SK-N-SH treated with all-trans-retinoic acid at 6 μM for 48 hours (cell line): Measurements from ENCODE around the gene SERPINA6.

Source experiments
- ATAC-seq: fragments of 200-7000 bp; cut with Tn5 transposase; 3 replicates; pipeline ENCODE4 v1.9.1; 2020; ENCODE audit warnings: mild to moderate bottlenecking, moderate library complexity
- ARNTL ChIP-seq: fragments of 450-650 bp; formaldehyde crosslinking; IDR thresholded peaks from 2 replicates; pipeline ENCODE4 v1.5.0; 2020; ENCODE audit warnings: low read depth, mild to moderate bottlenecking, moderate library complexity, borderline replicate concordance
- CREB5 ChIP-seq: fragments of 250-450 bp; sonication (Bioruptor Pico); IDR thresholded peaks from 2 replicates; pipeline ENCODE4 v1.5.1; 2020; ENCODE audit warnings: low read depth, mild to moderate bottlenecking, moderate library complexity
- CSDC2 ChIP-seq: fragments of 250-450 bp; sonication (Bioruptor Pico); IDR thresholded peaks from 2 replicates; pipeline ENCODE4 v1.5.0; 2020; ENCODE audit warnings: mild to moderate bottlenecking, moderate library complexity
- ESRRG ChIP-seq: fragments of 250-450 bp; sonication (Bioruptor Pico); IDR thresholded peaks from 2 replicates; pipeline ENCODE4 v1.6.1; 2021; ENCODE audit warnings: mild to moderate bottlenecking
- GLIS3 ChIP-seq: fragments of 250-450 bp; sonication (Bioruptor Pico); IDR thresholded peaks from 2 replicates; pipeline ENCODE4 v1.5.0; 2020; ENCODE audit warnings: mild to moderate bottlenecking, moderate library complexity
- ISL1 ChIP-seq: fragments of 250-450 bp; sonication (Bioruptor Pico); IDR thresholded peaks from 2 replicates; pipeline ENCODE4 v2.1.2; 2022; ENCODE audit warnings: mild to moderate bottlenecking, moderate library complexity
- OSR1 ChIP-seq: fragments of 250-450 bp; sonication (Bioruptor Pico); IDR thresholded peaks from 2 replicates; pipeline ENCODE4 v1.8.0; 2022; ENCODE audit warnings: moderate library complexity, mild to moderate bottlenecking, inconsistent platforms
- PATZ1 ChIP-seq: fragments of 250-450 bp; sonication (Bioruptor Pico); IDR thresholded peaks from 2 replicates; pipeline ENCODE4 v1.8.0; 2020; ENCODE audit warnings: mild to moderate bottlenecking, moderate library complexity, borderline replicate concordance
- POU6F1 ChIP-seq: fragments of 250-450 bp; sonication (Bioruptor Pico); IDR thresholded peaks from 2 replicates; pipeline ENCODE4 v1.8.0; 2021; ENCODE audit warnings: low read depth, mild to moderate bottlenecking, moderate library complexity, borderline replicate concordance
- PPARA ChIP-seq: fragments of 250-450 bp; sonication (Bioruptor Pico); IDR thresholded peaks from 2 replicates; pipeline ENCODE4 v1.5.0; 2020; ENCODE audit warnings: mild to moderate bottlenecking, borderline replicate concordance
- SNAI2 ChIP-seq: fragments of 250-450 bp; sonication (Bioruptor Pico); IDR thresholded peaks from 2 replicates; pipeline ENCODE4 v1.5.0; 2020; ENCODE audit warnings: mild to moderate bottlenecking, moderate library complexity
- TCF4 ChIP-seq: fragments of 250-450 bp; sonication (Bioruptor Pico); IDR thresholded peaks from 2 replicates; pipeline ENCODE4 v1.8.0; 2021; ENCODE audit warnings: mild to moderate bottlenecking, moderate library complexity, borderline replicate concordance
- TOX ChIP-seq: fragments of 250-450 bp; sonication (Bioruptor Pico); IDR thresholded peaks from 2 replicates; pipeline ENCODE4 v1.8.0; 2021; ENCODE audit warnings: mild to moderate bottlenecking, moderate library complexity, borderline replicate concordance
- ZFP3 ChIP-seq: fragments of 250-450 bp; sonication (Bioruptor Pico); IDR thresholded peaks from 2 replicates; pipeline ENCODE4 v1.5.0; 2020; ENCODE audit warnings: mild to moderate bottlenecking, moderate library complexity
- ZNF565 ChIP-seq: fragments of 450-650 bp; formaldehyde crosslinking; conservative IDR thresholded peaks from 2 replicates; pipeline ENCODE4 v1.5.0; 2020; ENCODE audit warnings: low read depth, mild to moderate bottlenecking, moderate library complexity
- ZNF70 ChIP-seq: fragments of 450-650 bp; formaldehyde crosslinking; IDR thresholded peaks from 2 replicates; pipeline ENCODE4 v1.5.0; 2020; ENCODE audit warnings: mild to moderate bottlenecking, moderate library complexity
- TF ChIP-seq, protein P1 (sequence below): fragments of 250-450 bp; sonication (Bioruptor Pico); IDR thresholded peaks from 2 replicates; pipeline ENCODE4 v1.5.1; 2021; ENCODE audit warnings: mild to moderate bottlenecking, moderate library complexity
- TF ChIP-seq, protein P2 (sequence below): fragments of 250-450 bp; sonication (Bioruptor Pico); IDR thresholded peaks from 2 replicates; pipeline ENCODE4 v1.5.0; 2020; ENCODE audit warnings: mild to moderate bottlenecking, moderate library complexity

The SERPINA6 gene

DNA sequence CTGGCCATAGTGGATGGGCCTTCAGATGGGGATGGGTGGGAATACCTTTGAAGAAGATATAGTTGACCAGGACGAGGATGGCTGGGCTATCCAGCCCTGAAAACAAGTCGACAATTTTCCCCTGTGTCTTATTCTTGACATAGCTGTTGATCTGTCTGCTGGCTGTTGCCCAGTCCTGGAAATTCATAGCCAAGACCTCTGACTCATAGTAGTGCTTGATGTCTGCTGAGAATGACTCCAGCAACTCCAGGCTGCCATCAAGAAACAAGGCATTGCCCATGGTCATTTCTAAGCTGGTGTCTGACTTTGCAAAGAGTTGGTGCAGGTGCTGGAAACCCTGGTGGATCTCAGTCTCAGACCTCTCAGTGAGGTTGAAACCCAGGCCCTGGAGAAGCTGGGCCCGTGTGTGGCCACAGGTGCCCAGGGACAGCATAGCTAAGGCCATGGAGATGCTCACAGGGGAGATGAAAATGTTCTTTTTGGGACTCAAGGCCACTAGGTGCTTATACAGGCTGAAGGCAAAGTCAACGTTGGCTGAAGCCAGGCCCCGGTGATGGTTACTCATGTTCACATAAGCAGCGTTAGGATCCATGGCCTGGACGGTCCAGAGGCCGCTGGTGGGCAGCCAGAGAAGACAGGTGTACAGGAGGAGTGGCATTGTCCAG, 9.0 kb downstream of the SERPINA6 start (continued):
- TF ChIP-seq ESRRG (CRISPR knock-in tag) (no peak), ZNF565 (CRISPR knock-in tag) (no peak), SNAI2 (CRISPR knock-in tag) (no peak), GLIS3 (no peak), CSDC2 (CRISPR knock-in tag) (no peak), ZFP3 (CRISPR knock-in tag) (no peak), TCF4 (CRISPR knock-in tag) (no peak)

DNA sequence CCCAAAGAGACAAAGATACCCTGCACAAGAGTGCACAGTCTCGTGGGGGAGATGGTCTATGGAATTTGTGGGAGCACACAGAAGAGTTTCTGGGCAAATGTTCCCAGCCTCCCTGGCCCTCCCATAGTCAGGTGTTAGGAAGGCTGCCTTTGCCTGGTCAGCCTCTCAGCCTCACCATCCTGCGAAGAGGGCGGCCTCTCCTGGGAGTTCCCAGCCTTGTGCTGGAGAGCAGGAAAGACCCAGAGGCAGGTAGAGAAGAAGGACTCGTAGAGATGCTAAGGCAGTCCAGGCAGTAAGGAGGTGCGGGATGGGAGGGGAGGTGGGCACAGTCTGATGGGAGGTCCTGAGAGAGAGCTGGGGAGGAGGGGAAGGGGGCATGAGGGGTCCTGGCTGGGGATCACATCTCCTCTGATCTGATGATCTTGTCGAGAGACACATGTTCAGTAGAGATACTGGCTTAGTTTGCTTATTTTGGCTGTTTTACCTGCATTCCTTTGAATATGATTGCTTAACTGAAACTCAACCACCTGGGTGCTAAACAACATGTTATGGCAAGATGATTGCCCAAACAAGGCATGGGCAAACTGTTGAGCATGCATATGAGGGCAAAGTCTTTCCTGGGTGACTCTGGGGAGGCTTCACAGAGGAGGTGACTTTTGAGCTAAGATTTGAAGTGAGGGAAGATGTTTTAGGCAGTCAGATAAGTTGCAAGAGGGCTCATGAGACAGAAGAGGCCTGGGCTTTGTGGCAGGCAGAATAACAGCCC, 10.5 kb downstream of the SERPINA6 start:
- no peak for ATAC-seq
- no peak for TF ChIP-seq SNAI2 (CRISPR knock-in tag)
- TF ChIP-seq OSR1 (CRISPR knock-in tag), result no peak

- TF ChIP-seq ESRRG (CRISPR knock-in tag) (no peak), PPARA (no peak), CSDC2 (CRISPR knock-in tag) (no peak), PATZ1 (CRISPR knock-in tag) (no peak), CREB5 (CRISPR knock-in tag) (no peak), POU6F1 (CRISPR knock-in tag) (no peak), ISL1 (CRISPR knock-in tag) (no peak), TOX (CRISPR knock-in tag) (no peak), ZNF70 (CRISPR knock-in tag) (no peak), ARNTL (CRISPR knock-in tag) (no peak)
- TF ChIP-seq, protein P1, sequence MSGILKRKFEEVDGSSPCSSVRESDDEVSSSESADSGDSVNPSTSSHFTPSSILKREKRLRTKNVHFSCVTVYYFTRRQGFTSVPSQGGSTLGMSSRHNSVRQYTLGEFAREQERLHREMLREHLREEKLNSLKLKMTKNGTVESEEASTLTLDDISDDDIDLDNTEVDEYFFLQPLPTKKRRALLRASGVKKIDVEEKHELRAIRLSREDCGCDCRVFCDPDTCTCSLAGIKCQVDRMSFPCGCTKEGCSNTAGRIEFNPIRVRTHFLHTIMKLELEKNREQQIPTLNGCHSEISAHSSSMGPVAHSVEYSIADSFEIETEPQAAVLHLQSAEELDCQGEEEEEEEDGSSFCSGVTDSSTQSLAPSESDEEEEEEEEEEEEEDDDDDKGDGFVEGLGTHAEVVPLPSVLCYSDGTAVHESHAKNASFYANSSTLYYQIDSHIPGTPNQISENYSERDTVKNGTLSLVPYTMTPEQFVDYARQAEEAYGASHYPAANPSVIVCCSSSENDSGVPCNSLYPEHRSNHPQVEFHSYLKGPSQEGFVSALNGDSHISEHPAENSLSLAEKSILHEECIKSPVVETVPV, result no peak
- TF ChIP-seq, protein P2, sequence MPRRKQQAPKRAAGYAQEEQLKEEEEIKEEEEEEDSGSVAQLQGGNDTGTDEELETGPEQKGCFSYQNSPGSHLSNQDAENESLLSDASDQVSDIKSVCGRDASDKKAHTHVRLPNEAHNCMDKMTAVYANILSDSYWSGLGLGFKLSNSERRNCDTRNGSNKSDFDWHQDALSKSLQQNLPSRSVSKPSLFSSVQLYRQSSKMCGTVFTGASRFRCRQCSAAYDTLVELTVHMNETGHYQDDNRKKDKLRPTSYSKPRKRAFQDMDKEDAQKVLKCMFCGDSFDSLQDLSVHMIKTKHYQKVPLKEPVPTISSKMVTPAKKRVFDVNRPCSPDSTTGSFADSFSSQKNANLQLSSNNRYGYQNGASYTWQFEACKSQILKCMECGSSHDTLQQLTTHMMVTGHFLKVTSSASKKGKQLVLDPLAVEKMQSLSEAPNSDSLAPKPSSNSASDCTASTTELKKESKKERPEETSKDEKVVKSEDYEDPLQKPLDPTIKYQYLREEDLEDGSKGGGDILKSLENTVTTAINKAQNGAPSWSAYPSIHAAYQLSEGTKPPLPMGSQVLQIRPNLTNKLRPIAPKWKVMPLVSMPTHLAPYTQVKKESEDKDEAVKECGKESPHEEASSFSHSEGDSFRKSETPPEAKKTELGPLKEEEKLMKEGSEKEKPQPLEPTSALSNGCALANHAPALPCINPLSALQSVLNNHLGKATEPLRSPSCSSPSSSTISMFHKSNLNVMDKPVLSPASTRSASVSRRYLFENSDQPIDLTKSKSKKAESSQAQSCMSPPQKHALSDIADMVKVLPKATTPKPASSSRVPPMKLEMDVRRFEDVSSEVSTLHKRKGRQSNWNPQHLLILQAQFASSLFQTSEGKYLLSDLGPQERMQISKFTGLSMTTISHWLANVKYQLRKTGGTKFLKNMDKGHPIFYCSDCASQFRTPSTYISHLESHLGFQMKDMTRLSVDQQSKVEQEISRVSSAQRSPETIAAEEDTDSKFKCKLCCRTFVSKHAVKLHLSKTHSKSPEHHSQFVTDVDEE (CRISPR knock-in tag), result no peak
- ATAC-seq, result no peak
Observed at GRCh38 chr14:94310248-94310647, 12.9 kb downstream of the SERPINA6 start.

DNA sequence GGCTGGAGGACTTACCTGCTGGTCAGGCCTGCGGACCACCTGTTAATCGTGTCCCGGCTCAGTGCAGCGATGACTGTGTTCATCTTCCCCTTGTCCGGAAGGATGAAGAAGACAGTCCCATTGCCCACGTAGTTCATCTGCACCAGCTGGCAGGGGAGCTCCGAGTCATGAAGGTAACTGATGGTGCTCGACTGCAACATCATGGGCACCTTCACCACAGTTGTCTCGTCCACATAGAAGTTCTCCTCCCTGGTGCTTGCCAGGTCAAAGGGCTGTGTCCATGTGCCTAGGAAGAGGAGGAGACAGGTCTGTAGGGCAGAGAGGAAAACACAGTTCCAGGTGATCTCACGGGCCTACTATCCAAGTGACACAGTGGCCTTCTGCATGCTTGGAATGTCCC, 13.4 kb downstream of the SERPINA6 start:
- no peak for ATAC-seq
- no peak for TF ChIP-seq ZFP3 (CRISPR knock-in tag)
- TF ChIP-seq CREB5 (CRISPR knock-in tag), result no peak
- TF ChIP-seq PATZ1 (CRISPR knock-in tag), result no peak
- TF ChIP-seq ESRRG (CRISPR knock-in tag), result no peak
- TF ChIP-seq ISL1 (CRISPR knock-in tag), result no peak
- TF ChIP-seq, protein P2 (CRISPR knock-in tag), result no peak
